Measurements from ENCODE around the gene ZNF311. TPM values are rescaled to one million over a fixed set of nuclear protein-coding genes. Genes with fewer than 3 reads are reported as not detected.

Gene ZNF311
- total RNA-seq, 3 donors from 2014 or later = 0.96 to 3.7 (median 2.0) TPM

DNA sequence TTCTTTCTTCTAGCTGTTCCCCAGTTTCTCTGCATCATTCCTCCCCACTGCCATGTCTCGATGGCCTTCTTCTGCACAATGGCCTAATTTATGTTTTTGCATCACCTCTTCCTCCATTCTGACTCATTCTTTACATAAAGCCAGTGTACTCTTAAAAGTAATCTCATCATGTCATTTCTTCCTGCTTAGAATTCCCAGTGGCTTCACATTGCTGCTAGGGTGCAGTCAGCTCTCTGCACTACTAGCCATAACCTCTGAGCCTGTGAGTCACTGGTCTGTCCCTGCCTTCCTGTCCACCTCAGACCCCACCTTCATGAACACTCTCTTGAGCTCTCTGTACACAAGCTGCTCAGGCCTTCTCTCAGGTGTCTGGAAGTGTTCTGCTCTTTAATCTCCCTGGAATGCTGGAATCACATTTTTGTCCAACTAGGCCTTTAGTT is 57.3 kb downstream of the ZNF311 start:
- Histone ChIP-seq H3K4me3 (no peak overlapping the region), H3K27me3 (no peaks in the 10 kb centered on the region), H3K27ac (no peak overlapping the region), H3K4me1 (no peaks in the 10 kb centered on the region), H3K9me3 (no peaks in the 10 kb centered on the region), H3K36me3 (no peaks in the 10 kb centered on the region)
- no peak for TF ChIP-seq POLR2AphosphoS5 (IDR thresholded peaks at IDR 0.05)
- TF ChIP-seq, protein P1, sequence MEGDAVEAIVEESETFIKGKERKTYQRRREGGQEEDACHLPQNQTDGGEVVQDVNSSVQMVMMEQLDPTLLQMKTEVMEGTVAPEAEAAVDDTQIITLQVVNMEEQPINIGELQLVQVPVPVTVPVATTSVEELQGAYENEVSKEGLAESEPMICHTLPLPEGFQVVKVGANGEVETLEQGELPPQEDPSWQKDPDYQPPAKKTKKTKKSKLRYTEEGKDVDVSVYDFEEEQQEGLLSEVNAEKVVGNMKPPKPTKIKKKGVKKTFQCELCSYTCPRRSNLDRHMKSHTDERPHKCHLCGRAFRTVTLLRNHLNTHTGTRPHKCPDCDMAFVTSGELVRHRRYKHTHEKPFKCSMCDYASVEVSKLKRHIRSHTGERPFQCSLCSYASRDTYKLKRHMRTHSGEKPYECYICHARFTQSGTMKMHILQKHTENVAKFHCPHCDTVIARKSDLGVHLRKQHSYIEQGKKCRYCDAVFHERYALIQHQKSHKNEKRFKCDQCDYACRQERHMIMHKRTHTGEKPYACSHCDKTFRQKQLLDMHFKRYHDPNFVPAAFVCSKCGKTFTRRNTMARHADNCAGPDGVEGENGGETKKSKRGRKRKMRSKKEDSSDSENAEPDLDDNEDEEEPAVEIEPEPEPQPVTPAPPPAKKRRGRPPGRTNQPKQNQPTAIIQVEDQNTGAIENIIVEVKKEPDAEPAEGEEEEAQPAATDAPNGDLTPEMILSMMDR (IDR thresholded peaks at IDR 0.05) = no peak
- no peak for TF ChIP-seq POLR2A (IDR thresholded peaks at IDR 0.05)
- intact Hi-C loops (cut with DNase I; ENCODE audit: low total_unique reads) = no loop called here
- no peak for DNase-seq (ENCODE audit: low spot score in 2 of 2)

DNA sequence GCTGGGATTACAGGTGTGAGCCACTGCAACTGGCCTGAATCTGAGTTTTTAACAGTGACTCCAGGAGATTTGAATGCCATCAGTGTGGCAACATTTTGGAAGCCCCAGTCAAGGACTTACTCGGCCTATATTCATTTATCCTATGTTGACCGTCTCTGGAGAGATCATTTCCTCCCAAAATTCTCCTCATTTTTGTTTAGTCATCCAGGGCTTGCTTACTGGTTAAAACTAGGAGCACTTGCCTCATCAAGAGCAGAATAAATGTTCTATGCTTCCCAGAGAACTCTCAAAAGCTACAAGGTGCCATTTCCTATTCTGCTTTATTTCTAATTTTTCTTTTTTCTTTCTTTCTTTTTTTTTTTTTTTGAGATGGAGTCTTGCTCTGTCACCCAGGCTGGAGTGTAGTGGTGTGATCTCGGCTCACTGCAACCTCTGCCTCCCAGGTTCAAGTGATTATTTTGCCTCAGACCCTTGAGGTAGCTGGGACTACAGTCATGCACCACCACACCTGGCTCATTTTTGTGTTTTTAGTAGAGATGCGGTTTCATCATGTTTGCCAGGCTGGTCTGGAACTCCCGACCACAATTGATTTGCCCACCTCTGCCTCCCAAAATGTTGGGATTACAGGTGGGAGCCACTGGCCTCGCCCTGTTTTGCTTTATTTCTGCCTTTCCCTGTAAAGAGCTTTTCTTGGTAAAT is 57.9 kb downstream of the ZNF311 start:
- H3K27ac ChIP-seq = no peak overlapping the region
- peaks cover 0 to under 1% of the 10 kb centered on the region in 2 donors for H3K4me1 ChIP-seq
- H3K36me3 ChIP-seq = no peaks in the 10 kb centered on the region
- TF ChIP-seq POLR2AphosphoS5 (IDR thresholded peaks at IDR 0.05) (no peak), POLR2A (IDR thresholded peaks at IDR 0.05) (no peak)
- TF ChIP-seq, protein P1 (IDR thresholded peaks at IDR 0.05) = no peak
- no peak for DNase-seq (ENCODE audit: low spot score in 2 of 2)
- intact Hi-C loops (cut with DNase I; ENCODE audit: low total_unique reads) = no loop called here
- no peaks in the 10 kb centered on the region for H3K27me3 ChIP-seq
- no peak overlapping the region for H3K4me3 ChIP-seq
- H3K9me3 ChIP-seq = no peaks in the 10 kb centered on the region

DNA sequence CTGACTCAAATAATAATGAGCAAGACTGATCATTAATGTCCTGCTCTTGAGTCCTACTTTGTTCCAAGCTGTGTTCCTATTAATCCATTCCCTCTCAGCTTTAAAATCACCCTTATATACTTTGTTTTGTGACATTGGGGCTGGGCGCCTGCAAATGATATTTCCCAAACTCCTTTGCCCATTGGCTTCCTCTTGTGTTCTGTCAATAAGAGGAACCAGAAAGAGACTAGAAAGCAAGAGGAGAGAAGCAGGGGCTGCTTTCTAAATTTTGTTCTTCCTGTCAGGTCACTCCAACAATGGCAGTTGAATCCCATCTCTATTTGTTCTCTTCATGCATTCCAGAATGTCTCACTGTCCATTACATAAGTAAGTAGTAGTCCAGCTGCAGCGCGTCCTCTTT is 59.8 kb downstream of the ZNF311 start:
- TF ChIP-seq POLR2AphosphoS5 (IDR thresholded peaks at IDR 0.05) = no peak
- TF ChIP-seq, protein P1 (IDR thresholded peaks at IDR 0.05) = no peak
- no peak for TF ChIP-seq POLR2A (IDR thresholded peaks at IDR 0.05)
- intact Hi-C loops (cut with DNase I; ENCODE audit: low total_unique reads) = no loop called here

More for the DNA sequence above, 59.8 kb downstream of the ZNF311 start:
- no peak for DNase-seq (ENCODE audit: low spot score in 2 of 2)
- Histone ChIP-seq H3K36me3 (no peaks in the 10 kb centered on the region), H3K4me3 (no peak overlapping the region), H3K4me1 (peaks cover 0 to 7% of the 10 kb centered on the region in 2 donors), H3K9me3 (no peaks in the 10 kb centered on the region), H3K27ac (no peak overlapping the region), H3K27me3 (no peaks in the 10 kb centered on the region)

Other genes starting within 250 kb of the ZNF311 start
- 100 to 1,000 TPM in 1 of 3 donors, 10 to 100 TPM in 2; 38.7 to 106 (median 80.3) TPM for gene TRIM27, start 81.3 kb downstream of the ZNF311 start, total RNA-seq
- gene OR2W1, start 39.9 kb upstream of the ZNF311 start, total RNA-seq = not detected
- not detected for gene OR2B3, start 82.0 kb upstream of the ZNF311 start, total RNA-seq
- gene OR2J1, start 94.2 kb upstream of the ZNF311 start, total RNA-seq = not detected
- gene OR2J3, start 102.7 kb upstream of the ZNF311 start, total RNA-seq = under 1 TPM in 1 of 3 donors, not detected in 2; 0.15 TPM
- gene OR2J2, start 165.6 kb upstream of the ZNF311 start, total RNA-seq = not detected

All from breast epithelium (tissue), 4 donors.